ENCODE data around the gene ZNF536. TPM values are rescaled to one million over a fixed set of nuclear protein-coding genes. Genes with fewer than 3 reads are reported as not detected.

ZNF536 gene
- total and polyA plus RNA-seq, 10 of the 15 experiments (the other 5 are each of a cell fraction or from before 2014, with no cell fraction given), result not detected

DNA sequence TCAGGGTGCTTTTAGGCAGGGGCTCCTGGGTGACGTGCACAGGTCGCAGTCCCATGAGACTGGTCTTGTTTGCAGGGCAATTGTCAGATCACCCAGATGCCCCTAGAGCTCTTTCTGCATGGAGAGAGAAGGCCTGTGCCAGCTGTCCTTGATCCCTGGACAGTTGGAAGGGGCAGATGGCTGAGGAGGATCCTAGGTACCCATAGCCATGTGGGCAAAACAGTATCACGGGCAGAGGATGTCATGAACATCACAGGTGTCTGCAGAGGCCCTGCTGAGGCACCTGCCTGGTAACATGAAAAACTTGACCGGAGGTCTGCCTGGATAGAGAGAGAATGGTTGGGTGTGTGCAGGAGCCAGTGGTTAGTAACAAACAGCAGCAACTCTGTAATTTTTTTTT, 99.3 kb downstream of the ZNF536 start:
- Histone ChIP-seq H3K9ac (ENCODE audit: control insufficient read depth, insufficient read depth, low read length) (no peak overlapping the region), H3K4me2 (ENCODE audit: control insufficient read depth, insufficient read depth) (no peak overlapping the region), H2AFZ (ENCODE audit: control insufficient read depth, low read depth, low read length) (no peak overlapping the region), H3K79me2 (ENCODE audit: control insufficient read depth, insufficient read depth, low read length) (no peaks in the 10 kb centered on the region), H3K4me1 (ENCODE audit: control insufficient read depth, insufficient read depth, low read length) (no peaks in the 10 kb centered on the region), H3K9me3 (replicated peaks; ENCODE audit: control insufficient read depth, insufficient read depth, low read length) (no peaks in the 10 kb centered on the region), H4K20me1 (ENCODE audit: control insufficient read depth, insufficient read depth) (no peaks in the 10 kb centered on the region), H3K4me3 (no peak overlapping the region), H3K27ac (ENCODE audit: control insufficient read depth, insufficient read depth) (no peak overlapping the region), H3K36me3 (ENCODE audit: control insufficient read depth in 2 of 2, insufficient read depth in 2 of 2, low read length in 1 of 2) (no peaks in the 10 kb centered on the region), H3K27me3 (replicated peaks in 1 of 2; ENCODE audit: control insufficient read depth in 2 of 2, insufficient read depth in 2 of 2, low read length in 1 of 2) (no peaks in the 10 kb centered on the region)
- SMC1A ChIA-PET (ENCODE audit: uncharacterized antibody, unreplicated experiment), result interaction anchor here (0.6 to 1.5 kb wide), 2 partner anchors 14 to 125 kb away, joined by 3 read pairs; no protein-coding TSS in a partner anchor
- DNase-seq (ENCODE audit: low read depth, low spot score), result no peak
- BruUV-seq (replicated peaks), result no TSS peak
- in situ Hi-C loops (cut with MboI) (no loop called here), intact Hi-C loops (cut with micrococcal nuclease; ENCODE audit: unreplicated experiment) (no loop called here)
- TF ChIP-seq, protein P1, sequence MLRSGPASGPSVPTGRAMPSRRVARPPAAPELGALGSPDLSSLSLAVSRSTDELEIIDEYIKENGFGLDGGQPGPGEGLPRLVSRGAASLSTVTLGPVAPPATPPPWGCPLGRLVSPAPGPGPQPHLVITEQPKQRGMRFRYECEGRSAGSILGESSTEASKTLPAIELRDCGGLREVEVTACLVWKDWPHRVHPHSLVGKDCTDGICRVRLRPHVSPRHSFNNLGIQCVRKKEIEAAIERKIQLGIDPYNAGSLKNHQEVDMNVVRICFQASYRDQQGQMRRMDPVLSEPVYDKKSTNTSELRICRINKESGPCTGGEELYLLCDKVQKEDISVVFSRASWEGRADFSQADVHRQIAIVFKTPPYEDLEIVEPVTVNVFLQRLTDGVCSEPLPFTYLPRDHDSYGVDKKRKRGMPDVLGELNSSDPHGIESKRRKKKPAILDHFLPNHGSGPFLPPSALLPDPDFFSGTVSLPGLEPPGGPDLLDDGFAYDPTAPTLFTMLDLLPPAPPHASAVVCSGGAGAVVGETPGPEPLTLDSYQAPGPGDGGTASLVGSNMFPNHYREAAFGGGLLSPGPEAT (IDR thresholded peaks at IDR 0.05; ENCODE audit: low read depth), result no peak
- no peak for TF ChIP-seq PAX8 (IDR thresholded peaks at IDR 0.05)
- TF ChIP-seq HDAC2 (IDR thresholded peaks at IDR 0.05), result no peak
- TF ChIP-seq ZZZ3 (IDR thresholded peaks at IDR 0.05; ENCODE audit: control insufficient read depth, insufficient read length, low read depth), result no peak
- TF ChIP-seq, protein P2, sequence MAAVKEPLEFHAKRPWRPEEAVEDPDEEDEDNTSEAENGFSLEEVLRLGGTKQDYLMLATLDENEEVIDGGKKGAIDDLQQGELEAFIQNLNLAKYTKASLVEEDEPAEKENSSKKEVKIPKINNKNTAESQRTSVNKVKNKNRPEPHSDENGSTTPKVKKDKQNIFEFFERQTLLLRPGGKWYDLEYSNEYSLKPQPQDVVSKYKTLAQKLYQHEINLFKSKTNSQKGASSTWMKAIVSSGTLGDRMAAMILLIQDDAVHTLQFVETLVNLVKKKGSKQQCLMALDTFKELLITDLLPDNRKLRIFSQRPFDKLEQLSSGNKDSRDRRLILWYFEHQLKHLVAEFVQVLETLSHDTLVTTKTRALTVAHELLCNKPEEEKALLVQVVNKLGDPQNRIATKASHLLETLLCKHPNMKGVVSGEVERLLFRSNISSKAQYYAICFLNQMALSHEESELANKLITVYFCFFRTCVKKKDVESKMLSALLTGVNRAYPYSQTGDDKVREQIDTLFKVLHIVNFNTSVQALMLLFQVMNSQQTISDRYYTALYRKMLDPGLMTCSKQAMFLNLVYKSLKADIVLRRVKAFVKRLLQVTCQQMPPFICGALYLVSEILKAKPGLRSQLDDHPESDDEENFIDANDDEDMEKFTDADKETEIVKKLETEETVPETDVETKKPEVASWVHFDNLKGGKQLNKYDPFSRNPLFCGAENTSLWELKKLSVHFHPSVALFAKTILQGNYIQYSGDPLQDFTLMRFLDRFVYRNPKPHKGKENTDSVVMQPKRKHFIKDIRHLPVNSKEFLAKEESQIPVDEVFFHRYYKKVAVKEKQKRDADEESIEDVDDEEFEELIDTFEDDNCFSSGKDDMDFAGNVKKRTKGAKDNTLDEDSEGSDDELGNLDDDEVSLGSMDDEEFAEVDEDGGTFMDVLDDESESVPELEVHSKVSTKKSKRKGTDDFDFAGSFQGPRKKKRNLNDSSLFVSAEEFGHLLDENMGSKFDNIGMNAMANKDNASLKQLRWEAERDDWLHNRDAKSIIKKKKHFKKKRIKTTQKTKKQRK (IDR thresholded peaks at IDR 0.05; ENCODE audit: low read depth, low read length), result no peak
- no peak for TF ChIP-seq SREBF1 (IDR thresholded peaks at IDR 0.05; ENCODE audit: low read length)
- TF ChIP-seq CHD1 (IDR thresholded peaks at IDR 0.05; ENCODE audit: low read depth, low read length), result no peak
- CTCF ChIA-PET, result no interaction called here
- no peak for FAIRE-seq
- POLR2A ChIA-PET, result no interaction called here
- ATAC-seq, result no peak
- RAD21 ChIA-PET (ENCODE audit: unreplicated experiment), result no interaction called here
- WGBS (ENCODE audit: insufficient coverage, insufficient replicate concordance, low lambda C conversion rate, missing lambda C conversion rate), result 25% methylated on average over 4 of the region's 4 CpGs
